AG09319 (cell line): ENCODE data around the gene PHKA2.
"Not testable (repeated sequence)": the region's sequence is repeated elsewhere in the genome, so short reads cannot be mapped to it uniquely, and the experiment has no call there.

Experiments
- DNase-seq: peaks from one replicate; pipeline ENCODE4 v3.0.0-alpha.2; 2010; ENCODE audit warnings: low read depth; ENCODE audit errors: extremely low read depth
- CTCF ChIP-seq: IDR thresholded peaks from 2 replicates; pipeline ENCODE4 v1.5.1; 2011; ENCODE audit warnings: low read depth, mild to moderate bottlenecking, inconsistent platforms, low read length, moderate library complexity

The PHKA2 gene

GRCh38 chrX:18983666-18984380 is at the start of gene PHKA2:
Gene PHKA2, minus strand, starts transcription at chrX:18984114. Its CDS starts 182 bp downstream, at chrX:18983932.
- no peak for DNase-seq

GRCh38 chrX:19030805-19031204 is 46.9 kb upstream of the PHKA2 start:
- DNase-seq: no peak
- no peak for TF ChIP-seq CTCF

More at GRCh38 chrX:18983666-18984380, at the start of gene PHKA2:
- no peak for TF ChIP-seq CTCF

- TF ChIP-seq CTCF: no peak
- no peak for DNase-seq
Observed at GRCh38 chrX:19028560-19028959, 44.6 kb upstream of the PHKA2 start.

- no peak for DNase-seq
- TF ChIP-seq CTCF: no peak
Observed at GRCh38 chrX:19024366-19024765, 40.5 kb upstream of the PHKA2 start.

GRCh38 chrX:19019996-19020395 is 36.1 kb upstream of the PHKA2 start:
- DNase-seq: no peak
- no peak for TF ChIP-seq CTCF

- no peak for DNase-seq
- peak; percentile 53 for TF ChIP-seq CTCF
Observed at GRCh38 chrX:19017271-19017670, 33.4 kb upstream of the PHKA2 start.

- not testable (repeated sequence) for DNase-seq
Observed at GRCh38 chrX:19016614-19017013, 32.7 kb upstream of the PHKA2 start.

GRCh38 chrX:19007868-19008267 is 24.0 kb upstream of the PHKA2 start:
- no peak for TF ChIP-seq CTCF
- no peak for DNase-seq
